Peyer's patch (tissue), 4 donors: ENCODE results near the gene GPS1.

ENCODE experiments used
- POLR2A ChIP-seq, 2 donors: fragments of 450-650 bp; IDR thresholded peaks; one replicate each; pipeline ENCODE4 v1.5.1; 2017; ENCODE audit warnings: antibody characterized with exemption in 2 of 2, mild to moderate bottlenecking in 2 of 2, moderate library complexity in 2 of 2
- TF ChIP-seq, protein P1 (sequence below), 6 experiments: fragments of 450-650 bp in 4 of 6; fragments of 200-600 bp in 2 of 6; sonication (generic) in 1 of 6; IDR thresholded peaks; one replicate each; pipeline ENCODE4 v1.5.1; 2017 to 2019; ENCODE audit warnings: antibody characterized with exemption in 6 of 6, mild to moderate bottlenecking in 3 of 6, moderate library complexity in 1 of 6

DNA sequence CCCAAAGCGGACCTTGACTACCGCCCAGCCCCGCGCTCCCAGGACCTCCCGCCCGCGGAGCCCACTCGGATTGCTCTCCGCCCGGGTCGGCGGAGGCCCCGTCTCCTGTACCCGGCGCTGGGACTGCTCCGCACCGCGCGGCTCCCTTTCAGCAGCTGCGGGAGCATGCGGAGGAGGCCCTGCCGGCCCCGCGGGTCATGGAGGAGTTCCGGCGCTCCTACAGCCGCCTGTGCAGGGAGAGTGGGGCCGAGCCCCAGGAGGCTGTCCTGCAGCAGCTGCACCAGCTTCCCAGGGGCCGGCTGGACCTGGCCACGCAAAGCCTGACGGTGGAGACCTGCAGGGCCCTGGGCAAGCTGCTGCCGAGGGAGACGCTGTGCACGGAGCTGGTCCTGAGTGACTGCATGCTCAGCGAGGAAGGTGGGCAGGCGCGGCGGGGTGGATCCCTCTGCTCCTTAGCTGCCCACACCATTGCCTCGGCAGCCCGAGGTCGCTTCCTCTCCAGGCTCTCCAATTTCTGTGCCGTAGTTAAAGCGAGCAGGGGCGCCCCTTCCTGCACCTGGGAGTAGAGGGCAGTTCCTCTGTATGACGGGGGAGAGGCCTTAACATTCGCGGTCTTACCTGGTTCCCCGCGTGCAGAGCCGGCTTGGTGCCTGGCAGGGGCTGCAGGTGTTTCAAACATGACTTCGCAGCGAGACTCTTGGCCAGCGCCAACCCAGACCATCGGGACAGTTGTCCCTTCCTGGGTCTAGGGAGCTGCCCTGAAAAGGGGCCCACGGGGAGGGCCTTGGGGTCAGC is 28.1 kb upstream of the GPS1 start:
- no peak for TF ChIP-seq POLR2A (IDR thresholded peaks at IDR 0.05)
- TF ChIP-seq, protein P1, sequence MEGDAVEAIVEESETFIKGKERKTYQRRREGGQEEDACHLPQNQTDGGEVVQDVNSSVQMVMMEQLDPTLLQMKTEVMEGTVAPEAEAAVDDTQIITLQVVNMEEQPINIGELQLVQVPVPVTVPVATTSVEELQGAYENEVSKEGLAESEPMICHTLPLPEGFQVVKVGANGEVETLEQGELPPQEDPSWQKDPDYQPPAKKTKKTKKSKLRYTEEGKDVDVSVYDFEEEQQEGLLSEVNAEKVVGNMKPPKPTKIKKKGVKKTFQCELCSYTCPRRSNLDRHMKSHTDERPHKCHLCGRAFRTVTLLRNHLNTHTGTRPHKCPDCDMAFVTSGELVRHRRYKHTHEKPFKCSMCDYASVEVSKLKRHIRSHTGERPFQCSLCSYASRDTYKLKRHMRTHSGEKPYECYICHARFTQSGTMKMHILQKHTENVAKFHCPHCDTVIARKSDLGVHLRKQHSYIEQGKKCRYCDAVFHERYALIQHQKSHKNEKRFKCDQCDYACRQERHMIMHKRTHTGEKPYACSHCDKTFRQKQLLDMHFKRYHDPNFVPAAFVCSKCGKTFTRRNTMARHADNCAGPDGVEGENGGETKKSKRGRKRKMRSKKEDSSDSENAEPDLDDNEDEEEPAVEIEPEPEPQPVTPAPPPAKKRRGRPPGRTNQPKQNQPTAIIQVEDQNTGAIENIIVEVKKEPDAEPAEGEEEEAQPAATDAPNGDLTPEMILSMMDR (IDR thresholded peaks at IDR 0.05), result no peak
